ENCODE measurements around the gene VAV3.
"Not testable (repeated sequence)": the region's sequence is repeated elsewhere in the genome, so short reads cannot be mapped to it uniquely, and the experiment has no call there.

The VAV3 gene

GRCh38 chr1:107894605-107895004 is 70.4 kb downstream of the VAV3 start:
- no peak for DNase-seq (ENCODE audit: low read depth, low spot score)

DNA sequence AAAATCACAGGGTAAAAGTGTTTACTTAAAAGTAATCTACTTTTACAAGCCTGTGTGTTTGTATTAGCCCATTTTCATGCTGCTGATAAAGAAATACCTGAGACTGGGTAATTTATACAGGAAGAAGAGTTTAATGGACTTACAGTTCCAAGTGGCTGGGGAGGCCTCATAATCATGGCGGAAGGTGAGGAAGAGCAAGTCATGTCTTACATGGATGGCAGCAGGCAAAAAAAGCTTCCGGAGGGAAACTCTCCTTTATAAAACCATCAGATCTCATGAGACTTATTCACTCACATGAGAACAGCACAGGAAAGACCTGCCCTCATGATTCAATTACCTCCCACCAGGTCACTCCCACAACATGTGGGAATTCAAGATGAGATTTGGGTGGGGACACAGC is 71.6 kb downstream of the VAV3 start:
- not testable (repeated sequence) for DNase-seq (ENCODE audit: low read depth, low spot score)

GRCh38 chr1:107889524-107889923 is 75.5 kb downstream of the VAV3 start:
- DNase-seq (ENCODE audit: low read depth, low spot score): no peak

- DNase-seq (ENCODE audit: low read depth, low spot score): no peak
These were observed 81.4 kb downstream of the VAV3 start for GRCh38 chr1:107883562-107883961.

GRCh38 chr1:107879927-107880326 is 85.1 kb downstream of the VAV3 start:
- DNase-seq (ENCODE audit: low read depth, low spot score): no peak

GRCh38 chr1:107879346-107879745 is 85.6 kb downstream of the VAV3 start:
- no peak for DNase-seq (ENCODE audit: low read depth, low spot score)

GRCh38 chr1:107877745-107878144 is 87.2 kb downstream of the VAV3 start:
- DNase-seq (ENCODE audit: low read depth, low spot score): no peak

GRCh38 chr1:107877092-107877491 is 87.9 kb downstream of the VAV3 start:
- DNase-seq (ENCODE audit: low read depth, low spot score): no peak

GRCh38 chr1:107875689-107876088 is 89.3 kb downstream of the VAV3 start:
- DNase-seq (ENCODE audit: low read depth, low spot score): no peak

DNA sequence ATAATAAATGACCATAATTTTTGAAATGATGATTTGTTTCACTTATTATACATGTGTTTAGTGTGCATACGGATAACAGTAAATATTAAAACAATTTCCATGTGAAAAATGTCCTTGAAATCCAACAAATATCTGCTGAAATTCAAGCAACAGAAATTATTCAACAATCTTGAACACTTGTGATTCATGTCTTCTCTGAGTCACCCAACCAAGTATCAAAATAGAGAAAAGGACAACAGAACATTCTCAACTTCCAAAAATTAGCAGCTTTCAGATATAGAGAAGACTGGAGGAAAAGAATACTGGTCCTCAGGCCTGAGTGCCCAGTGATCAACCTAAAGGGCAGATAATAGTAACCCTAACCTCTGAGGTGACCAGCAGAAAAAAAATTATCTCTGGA is 90.8 kb downstream of the VAV3 start:
- no peak for DNase-seq (ENCODE audit: low read depth, low spot score)

DNA sequence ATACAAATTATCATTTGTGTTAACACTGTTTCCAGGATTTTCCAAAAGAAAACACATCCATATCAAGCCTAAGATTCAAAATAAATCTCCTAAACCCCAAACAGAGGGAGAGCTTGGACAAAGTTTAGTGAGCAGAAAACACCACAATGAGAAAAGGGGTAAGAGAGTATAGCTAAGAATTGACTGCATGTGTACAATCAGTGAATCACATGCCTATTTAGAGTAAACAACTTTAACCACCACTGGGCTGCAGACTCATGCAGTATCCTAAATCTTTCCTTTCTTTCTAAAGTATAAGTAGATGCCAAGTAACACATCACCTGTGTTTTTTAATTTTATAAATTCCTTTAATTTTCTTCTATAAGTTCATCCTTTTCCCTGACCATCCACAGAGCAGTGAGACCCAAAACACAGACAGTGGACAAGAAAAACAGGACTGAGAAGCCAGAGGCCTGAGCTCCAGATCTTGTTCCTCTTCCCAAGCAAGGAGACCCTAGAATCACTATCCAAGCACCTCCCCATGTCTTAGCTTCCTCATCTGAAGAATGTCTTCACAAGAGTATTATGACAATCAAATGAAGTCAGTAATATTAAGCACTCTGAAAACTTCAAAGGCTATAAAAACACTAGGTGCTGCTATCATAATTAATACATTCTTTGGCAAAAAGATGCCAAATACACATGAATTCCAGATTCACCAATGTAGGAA is 93.1 kb downstream of the VAV3 start:
- no peak for DNase-seq (ENCODE audit: low read depth, low spot score)

DNA sequence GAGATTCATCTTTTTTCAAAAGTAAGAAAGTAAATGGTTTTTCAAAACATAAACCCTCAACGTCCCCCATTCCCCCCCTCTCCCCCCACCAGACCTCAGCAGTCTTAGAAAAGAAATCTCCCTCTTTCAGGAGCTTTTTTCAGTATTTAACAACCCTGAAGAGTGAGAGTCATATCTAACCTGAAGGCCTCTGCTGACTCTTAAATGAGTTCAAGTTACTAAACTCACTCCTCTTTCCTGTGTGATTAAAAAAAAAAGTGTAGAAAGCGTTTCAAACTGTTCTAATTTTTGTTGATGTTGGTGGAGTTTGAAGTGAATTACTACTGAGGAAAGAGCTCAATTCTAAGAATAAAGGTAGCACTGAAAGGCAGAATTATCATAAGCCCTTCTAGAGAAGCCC is 93.7 kb downstream of the VAV3 start:
- no peak for DNase-seq (ENCODE audit: low read depth, low spot score)

DNA sequence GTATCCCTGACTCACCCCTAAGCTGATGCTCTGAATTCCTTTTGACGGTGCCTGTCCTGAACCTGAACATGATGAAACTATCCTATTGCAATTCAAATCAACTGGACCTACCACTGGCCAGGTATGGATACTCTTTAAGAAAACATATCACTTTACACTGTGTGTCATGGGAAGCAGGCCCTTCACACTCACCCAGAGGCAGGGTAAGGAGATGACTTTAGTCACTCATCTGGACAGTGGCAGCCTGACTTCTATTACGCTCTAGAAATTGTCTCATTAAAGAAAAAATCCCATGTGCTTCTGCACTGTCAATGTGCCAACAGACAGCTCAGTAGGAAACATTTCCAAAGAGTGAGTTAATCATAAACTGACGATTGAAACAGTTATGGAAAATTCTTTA is 94.3 kb downstream of the VAV3 start:
- DNase-seq (ENCODE audit: low read depth, low spot score): no peak

DNA sequence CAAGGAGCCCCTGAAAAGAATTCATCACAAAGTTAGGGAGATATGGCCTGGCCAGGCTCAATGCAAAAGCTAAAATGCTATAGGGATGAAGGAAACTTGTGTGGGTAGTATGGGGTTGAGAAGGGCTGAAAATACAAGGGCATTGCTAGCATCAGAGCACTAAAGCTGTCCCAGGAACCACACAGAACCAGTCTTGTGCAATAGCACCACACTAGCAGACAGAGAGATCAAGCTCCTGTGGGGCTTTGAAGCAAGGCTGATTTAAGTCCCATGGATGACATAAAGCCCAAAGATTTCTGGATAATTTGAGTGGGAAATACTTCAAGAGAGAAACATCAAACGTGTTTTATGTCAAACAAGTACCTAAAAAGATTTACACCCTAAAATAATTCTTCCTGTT is 97.1 kb downstream of the VAV3 start:
- no peak for DNase-seq (ENCODE audit: low read depth, low spot score)

DNA sequence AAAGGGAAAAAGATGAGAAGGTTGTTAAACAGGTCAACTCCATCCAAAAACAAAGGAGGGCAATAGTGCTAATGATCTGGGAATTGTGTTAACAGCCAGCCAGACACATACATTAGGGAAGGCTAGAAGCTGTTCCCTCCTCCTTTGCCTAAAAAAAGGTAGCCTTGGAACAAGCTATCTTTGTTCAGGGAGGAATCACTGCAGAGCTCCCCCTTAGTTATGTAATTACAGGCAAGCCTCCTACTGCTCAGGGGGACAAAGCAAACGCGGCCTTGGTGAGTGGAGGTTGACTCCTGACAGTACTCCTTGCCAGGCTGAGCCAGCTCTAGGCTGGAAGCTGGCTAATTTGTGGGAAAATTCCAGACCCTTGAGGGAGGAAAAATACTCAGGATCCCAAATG is 97.6 kb downstream of the VAV3 start:
- no peak for DNase-seq (ENCODE audit: low read depth, low spot score)

GRCh38 chr1:107866870-107867269 is 98.1 kb downstream of the VAV3 start:
- DNase-seq (ENCODE audit: low read depth, low spot score): no peak

DNA sequence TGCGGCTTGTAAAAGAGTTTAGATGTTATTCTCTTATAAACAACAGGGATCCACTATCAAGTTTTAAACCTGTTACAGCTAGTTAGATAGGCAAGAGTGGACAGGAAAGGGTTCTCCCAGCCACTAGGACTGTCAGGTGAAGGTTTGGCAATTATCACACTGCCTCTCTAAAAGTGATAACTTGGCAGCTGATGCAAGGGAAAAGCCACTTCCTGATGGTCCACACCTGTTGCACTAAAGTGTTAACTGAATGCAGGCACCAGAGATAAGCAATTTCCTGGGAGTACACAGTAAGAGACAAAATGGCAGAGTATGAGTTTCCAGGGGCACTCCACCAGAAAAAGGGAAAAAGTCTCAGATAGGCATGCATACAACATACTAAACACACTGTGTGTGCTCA is 99.4 kb downstream of the VAV3 start:
- DNase-seq (ENCODE audit: low read depth, low spot score): no peak

GRCh38 chr1:107863342-107863741 is 101.6 kb downstream of the VAV3 start:
- DNase-seq (ENCODE audit: low read depth, low spot score): no peak

DNA sequence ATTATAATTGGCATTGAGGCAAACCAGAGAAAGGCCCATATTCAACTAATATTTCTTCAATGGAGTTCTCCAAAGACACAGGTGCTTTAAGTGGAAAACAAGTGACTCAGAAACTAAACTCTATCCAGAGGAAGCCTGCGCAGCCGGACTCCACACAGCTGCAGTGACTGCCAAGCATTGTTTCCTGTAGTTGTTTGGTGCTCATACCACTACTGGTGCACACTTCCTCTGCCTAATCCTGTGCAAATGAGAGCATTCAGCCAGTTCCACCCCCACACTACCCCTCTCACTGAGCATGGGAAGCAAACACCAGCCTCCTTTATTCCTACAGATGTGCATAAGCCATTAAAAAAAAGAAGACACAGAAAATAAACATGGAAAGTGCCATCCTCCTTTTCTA is 102.9 kb downstream of the VAV3 start:
- DNase-seq (ENCODE audit: low read depth, low spot score): no peak

DNA sequence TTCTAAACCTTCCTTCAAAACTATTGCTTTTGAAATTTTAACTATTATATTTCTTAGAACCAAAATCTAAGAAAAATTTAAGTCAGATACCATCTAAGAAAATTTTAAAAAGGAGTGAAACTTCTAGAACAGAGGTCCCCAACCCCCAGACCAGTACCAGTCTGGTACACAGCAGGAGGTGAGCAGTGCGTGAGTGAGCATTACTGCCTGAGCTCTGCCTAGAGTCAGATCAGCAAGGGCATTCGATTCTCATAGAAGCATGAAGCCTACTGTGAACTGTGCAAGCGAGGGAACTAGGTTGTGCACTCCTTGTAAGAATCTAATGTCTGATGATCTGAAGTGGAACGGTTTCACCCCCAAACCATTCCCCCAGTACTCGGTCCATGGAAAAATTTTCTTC is 106.7 kb downstream of the VAV3 start:
- no peak for DNase-seq (ENCODE audit: low read depth, low spot score)

GRCh38 chr1:107851418-107851817 is 113.6 kb downstream of the VAV3 start:
- DNase-seq (ENCODE audit: low read depth, low spot score): no peak

DNA sequence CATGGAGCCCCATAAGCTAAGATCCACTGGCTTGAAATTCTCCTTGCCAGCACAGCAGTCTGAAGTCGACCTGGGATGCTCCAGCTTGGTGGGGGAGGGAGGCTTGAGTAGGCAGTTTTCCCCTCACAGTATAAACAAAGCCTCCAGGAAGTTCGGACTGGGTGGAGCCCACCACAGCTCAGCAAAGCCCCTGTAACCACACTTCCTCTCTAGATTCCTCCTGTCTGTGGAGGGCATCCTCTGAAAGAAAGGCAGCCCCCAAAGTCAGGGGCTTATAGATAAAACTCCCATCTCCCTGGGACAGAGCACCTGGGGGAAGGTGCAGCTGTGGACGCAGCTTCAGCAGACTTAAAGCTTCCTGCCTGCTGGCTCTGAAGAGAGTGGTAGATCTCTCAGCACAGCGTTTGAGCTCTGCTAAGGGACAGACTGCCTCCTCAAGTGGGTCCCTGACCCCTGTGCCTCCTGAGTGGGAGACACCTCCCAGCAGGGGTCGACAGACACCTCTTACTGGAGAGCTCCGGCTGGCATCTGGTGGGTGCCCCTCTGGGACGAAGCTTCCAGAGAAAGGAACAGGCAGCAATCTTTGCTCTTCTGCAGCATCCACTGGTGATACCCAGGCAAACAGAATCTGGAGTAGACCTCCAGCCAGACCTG is 120.3 kb downstream of the VAV3 start:
- DNase-seq (ENCODE audit: low read depth, low spot score): not testable (repeated sequence)

- DNase-seq (ENCODE audit: low read depth, low spot score): no peak
These were observed 121.0 kb downstream of the VAV3 start for GRCh38 chr1:107843989-107844388.

DNA sequence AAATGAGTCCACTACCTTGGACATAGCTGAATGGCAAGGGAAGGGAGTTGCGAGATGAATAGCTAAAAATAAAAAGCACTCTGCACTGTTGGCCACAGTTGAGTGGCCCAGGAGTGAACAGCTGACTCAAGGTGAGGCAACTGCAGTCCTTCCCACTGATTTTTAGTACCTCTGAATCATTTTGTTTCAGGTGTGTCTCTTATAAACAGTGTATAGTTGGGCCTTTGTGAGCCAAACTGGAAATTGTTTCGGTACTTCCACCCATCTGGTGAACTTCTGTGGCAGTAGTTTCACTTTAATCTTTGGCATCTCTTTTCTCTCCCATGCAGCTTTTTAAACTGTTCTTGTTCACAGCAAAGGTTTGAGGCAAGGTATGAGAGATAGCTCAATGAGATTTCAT is 122.7 kb downstream of the VAV3 start:
- no peak for DNase-seq (ENCODE audit: low read depth, low spot score)

Measured in activated CD4-positive, CD25-positive, alpha-beta regulatory T cell treated with anti-CD3 and anti-CD28 coated beads, Interleukin-2, amount 50 U/mL, for 16 hours (primary cell).